SH-SY5Y (cell line): ENCODE measurements around the gene WDR53.

Source experiments
- GATA2 ChIP-seq: IDR thresholded peaks from 2 replicates; pipeline ENCODE4 v1.6.1; 2011; ENCODE audit warnings: mild to moderate bottlenecking, low read depth, low read length
- GATA3 ChIP-seq: IDR thresholded peaks from 2 replicates; pipeline ENCODE4 v1.6.1; 2011; ENCODE audit warnings: low read depth, mild to moderate bottlenecking, low read length, moderate library complexity

Gene WDR53

GRCh38 chr3:196572389-196572788, 4.0 kb upstream of the WDR53 start:
- TF ChIP-seq GATA3 (no peak), GATA2 (no peak)

GRCh38 chr3:196569003-196569516, 706 bp upstream of the WDR53 start:
- TF ChIP-seq GATA2 (no peak), GATA3 (no peak)

GRCh38 chr3:196563721-196564225, 4.6 kb downstream of the WDR53 start:
- TF ChIP-seq GATA3 (no peak), GATA2 (no peak)

GRCh38 chr3:196559826-196560225, 8.5 kb downstream of the WDR53 start:
- TF ChIP-seq GATA3 (no peak), GATA2 (no peak)

- TF ChIP-seq GATA3: no peak
- TF ChIP-seq GATA2: no peak
These were observed 9.9 kb downstream of the WDR53 start for GRCh38 chr3:196558476-196558875.

GRCh38 chr3:196557236-196557635, 11.1 kb downstream of the WDR53 start:
- TF ChIP-seq GATA3: no peak
- no peak for TF ChIP-seq GATA2

GRCh38 chr3:196555295-196555694, 13.1 kb downstream of the WDR53 start:
- TF ChIP-seq GATA2 (no peak), GATA3 (no peak)

GRCh38 chr3:196554205-196554604, 14.1 kb downstream of the WDR53 start:
- TF ChIP-seq GATA3 (no peak), GATA2 (no peak)

- TF ChIP-seq GATA2: no peak
These were observed 14.8 kb downstream of the WDR53 start for GRCh38 chr3:196553551-196553950.

- TF ChIP-seq GATA2: no peak
- TF ChIP-seq GATA3: no peak
These were observed 16.1 kb downstream of the WDR53 start for GRCh38 chr3:196552253-196552652.

GRCh38 chr3:196547067-196547466, 21.3 kb downstream of the WDR53 start:
- TF ChIP-seq GATA2 (no peak), GATA3 (no peak)

- TF ChIP-seq GATA3 (no peak), GATA2 (no peak)
These were observed 21.8 kb downstream of the WDR53 start for GRCh38 chr3:196546537-196546936.

- no peak for TF ChIP-seq GATA3
- TF ChIP-seq GATA2: no peak
These were observed 23.8 kb downstream of the WDR53 start for GRCh38 chr3:196544491-196544992.

- TF ChIP-seq GATA2 (no peak), GATA3 (no peak)
These were observed 26.5 kb downstream of the WDR53 start for GRCh38 chr3:196541684-196542445.
